GM12878 (cell line): ENCODE data around the gene ETFRF1. TPM values are rescaled to one million over a fixed set of nuclear protein-coding genes. Genes with fewer than 3 reads are reported as not detected.

Experiments used
- ATAC-seq: fragments of 200-7000 bp; cut with Tn5 transposase; 3 replicates; pipeline ENCODE4 v1.9.1; 2020; ENCODE audit warnings: mild to moderate bottlenecking, moderate library complexity
- BruUV-seq: library from RNA; stranded (reverse); fragments of 400-500 nt; replicated peaks from 2 replicates; lab custom pipeline; 2021; lab: Mats Ljungman, UMichigan
- CTCF ChIA-PET: fragments of 300-600 bp; sonication (Branson Sonifier 250); formaldehyde crosslinking; extraction: SDS; loops from one replicate; lab custom pipeline; 2021; ENCODE audit warnings: inconsistent platforms; lab: Yijun Ruan, JAX
- POLR2A ChIA-PET: fragments of 350-600 bp; formaldehyde crosslinking; extraction: SDS; loops from one replicate; lab custom pipeline; 2021; ENCODE audit warnings: inconsistent platforms; lab: Charles Lee
- RAD21 ChIA-PET: fragments of 300-600 bp; sonication (Branson Sonifier 250); formaldehyde crosslinking; loops from one replicate; lab custom pipeline; 2023; ENCODE audit warnings: antibody characterized with exemption; ENCODE audit not compliant: unreplicated experiment; lab: Charles Lee
- SMC1A ChIA-PET: fragments of 300-600 bp; sonication (Branson Sonifier 250); formaldehyde crosslinking; loops from one replicate; lab custom pipeline; 2023; ENCODE audit not compliant: unreplicated experiment, uncharacterized antibody; lab: Charles Lee
- DNase-seq: peaks from one replicate; pipeline ENCODE4 v3.0.0-alpha.2; 2011; ENCODE audit warnings: low read depth, low spot score
- FAIRE-seq: peaks from 3 replicates; lab custom pipeline; 2011; peaks lifted over from hg19 to GRCh38; lab: Jason Lieb, UNC
- H2AFZ ChIP-seq: 2 replicates; pipeline ENCODE4 v1.6.0; 2011; ENCODE audit warnings: low read depth, low read length, control low read depth; ENCODE audit not compliant: control insufficient read depth
- H3K27ac ChIP-seq: 2 replicates; pipeline ENCODE4 v1.5.1; 2011; ENCODE audit warnings: control low read depth; ENCODE audit not compliant: control insufficient read depth, insufficient read depth
- H3K27me3 ChIP-seq, 2 experiments: replicated peaks in 1 of 2; 2 replicates each; pipeline versions ENCODE4 v1.6.0 to v1.6.1; 2011; ENCODE audit warnings: low read length in 1 of 2; ENCODE audit not compliant: control insufficient read depth in 2 of 2, insufficient read depth in 2 of 2
- H3K36me3 ChIP-seq, 2 experiments: 2 replicates each; pipeline ENCODE4 v1.5.1; 2011; ENCODE audit warnings: low read length in 1 of 2; ENCODE audit not compliant: control insufficient read depth in 2 of 2, insufficient read depth in 2 of 2
- H3K4me1 ChIP-seq: 2 replicates; pipeline ENCODE4 v1.6.1; 2011; ENCODE audit warnings: mild to moderate bottlenecking, low read length, moderate library complexity, mixed read lengths; ENCODE audit not compliant: control insufficient read depth, insufficient read depth
- H3K4me2 ChIP-seq: 2 replicates; pipeline ENCODE4 v1.6.0; 2011; ENCODE audit warnings: control low read depth; ENCODE audit not compliant: control insufficient read depth, insufficient read depth
- H3K4me3 ChIP-seq: fragments of 200-600 bp; sonication (generic); 2 replicates; pipeline ENCODE4 v1.5.1; 2016
- H3K79me2 ChIP-seq: 2 replicates; pipeline ENCODE4 v1.6.0; 2011; ENCODE audit warnings: low read length; ENCODE audit not compliant: control insufficient read depth, insufficient read depth
- H3K9ac ChIP-seq: 2 replicates; pipeline ENCODE4 v1.8.0; 2011; ENCODE audit warnings: low read length, control low read depth, mixed read lengths; ENCODE audit not compliant: control insufficient read depth, insufficient read depth
- H3K9me3 ChIP-seq: replicated peaks from 3 replicates; pipeline ENCODE4 v1.5.1; 2011; ENCODE audit warnings: mild to moderate bottlenecking, low read length; ENCODE audit not compliant: control insufficient read depth, insufficient read depth
- H4K20me1 ChIP-seq: 2 replicates; pipeline ENCODE4 v1.6.0; 2011; ENCODE audit not compliant: control insufficient read depth, insufficient read depth
- BACH1 ChIP-seq: fragments of 450-650 bp; IDR thresholded peaks from 2 replicates; pipeline ENCODE4 v1.6.1; 2017; ENCODE audit warnings: mild to moderate bottlenecking, borderline replicate concordance
- BHLHE40 ChIP-seq, 2 experiments: fragments of 450-650 bp in 1 of 2; IDR thresholded peaks; 2 replicates each; pipeline ENCODE4 v1.6.1; 2011 to 2017; ENCODE audit warnings: low read depth in 2 of 2, borderline replicate concordance in 1 of 2, improper control_type of control experiment in 1 of 2, low read length in 1 of 2, mild to moderate bottlenecking in 1 of 2
- CHD1 ChIP-seq: IDR thresholded peaks from 2 replicates; pipeline ENCODE4 v1.6.1; 2012; ENCODE audit warnings: low read depth, low read length, improper control_type of control experiment
- CTCF ChIP-seq, 3 experiments: IDR thresholded peaks in 2 of 3; conservative IDR thresholded peaks in 1 of 3; 2 replicates each; pipeline ENCODE4 v1.5.1; 2011; ENCODE audit warnings: low read depth in 3 of 3, low read length in 3 of 3, mild to moderate bottlenecking in 3 of 3, control low read depth in 2 of 3, moderate library complexity in 2 of 3, inconsistent platforms in 1 of 3, mixed read lengths in 1 of 3; ENCODE audit not compliant: control insufficient read depth in 2 of 3, insufficient read depth in 1 of 3; ENCODE audit errors: extremely low read depth in 1 of 3
- EP300 ChIP-seq, 2 experiments: fragments of 150-350 bp in 1 of 2; IDR thresholded peaks; 2 replicates each; pipeline ENCODE4 v1.6.1; 2011 to 2012; ENCODE audit warnings: low read depth in 2 of 2, low read length in 2 of 2, borderline replicate concordance in 1 of 2, improper control_type of control experiment in 1 of 2, inconsistent platforms in 1 of 2; ENCODE audit not compliant: control insufficient read depth in 1 of 2
- EZH2 ChIP-seq: IDR thresholded peaks from 2 replicates; pipeline ENCODE4 v1.6.1; 2012; ENCODE audit warnings: low read depth, mild to moderate bottlenecking, control low read depth, inconsistent platforms, low read length, borderline replicate concordance; ENCODE audit not compliant: control insufficient read depth
- IRF5 ChIP-seq: fragments of 450-650 bp; IDR thresholded peaks from 2 replicates; pipeline ENCODE4 v1.6.1; 2017; ENCODE audit warnings: borderline replicate concordance
- MEF2B ChIP-seq: fragments of 450-650 bp; IDR thresholded peaks from 2 replicates; pipeline ENCODE4 v1.6.1; 2018; ENCODE audit warnings: mild to moderate bottlenecking, moderate library complexity; ENCODE audit not compliant: partially characterized antibody, poor library complexity, severe bottlenecking
- MXI1 ChIP-seq: fragments of 150-350 bp; IDR thresholded peaks from 2 replicates; pipeline ENCODE4 v1.6.1; 2011; ENCODE audit warnings: low read depth, mild to moderate bottlenecking, inconsistent platforms, low read length, improper control_type of control experiment
- PML ChIP-seq: IDR thresholded peaks from 2 replicates; pipeline ENCODE4 v1.6.1; 2012; ENCODE audit warnings: low read length, inconsistent platforms
- POLR2AphosphoS2 ChIP-seq: IDR thresholded peaks from 2 replicates; pipeline ENCODE4 v1.6.1; 2011; ENCODE audit warnings: low read depth, mild to moderate bottlenecking, low read length, improper control_type of control experiment, moderate library complexity
- WRNIP1 ChIP-seq: IDR thresholded peaks from 2 replicates; pipeline ENCODE4 v1.6.1; 2011; ENCODE audit warnings: low read depth, low read length, improper control_type of control experiment, borderline replicate concordance
- ZNF207 ChIP-seq: fragments of 450-650 bp; IDR thresholded peaks from 2 replicates; pipeline ENCODE4 v1.6.1; 2014; ENCODE audit warnings: antibody characterized with exemption, mild to moderate bottlenecking, borderline replicate concordance
- ZZZ3 ChIP-seq: IDR thresholded peaks from 2 replicates; pipeline ENCODE4 v1.6.1; 2011; ENCODE audit warnings: low read depth; ENCODE audit not compliant: control insufficient read depth, insufficient read length
- WGBS: methylation state at CpG from one replicate; pipeline ENCODE4 v1.1.6; 2016; ENCODE audit warnings: low lambda C conversion rate; ENCODE audit not compliant: insufficient replicate concordance, insufficient coverage; ENCODE audit errors: missing lambda C conversion rate; 5-methylcytosine and 5-hydroxymethylcytosine counted together
- in situ Hi-C: fragments of 300-500 bp; cut with MboI; formaldehyde crosslinking; loops from 9 replicates; pipeline ENCODE4 v1.14.3; 2018; ENCODE audit warnings: mixed read lengths
- intact Hi-C: fragments of 100-400 bp; cut with micrococcal nuclease; formaldehyde crosslinking; loops from one replicate; pipeline ENCODE4 v1.14.2; 2022; ENCODE audit not compliant: unreplicated experiment
- polyA plus RNA-seq, 11 experiments: library from polyadenylated mRNA; depleted of rRNA in 4 of 11; unstranded in 6 of 11; stranded (reverse) in 5 of 11; fragments of >200 nt; fragmentation: Nextera tagmentation in 4 of 11; fragmentation: Illumina TruSeq in 1 of 11; extraction: Ambion mirVana in 4 of 11; extraction: Trizol in 1 of 11; gene quantifications; 1 replicate in 1 of 11; 2 replicates in 10 of 11; pipeline versions ENCODE4 v1.2.1 to v1.2.3, GENCODE V29; 2011 to 2016; ENCODE audit warnings: inconsistent platforms in 2 of 11, missing spikeins in 2 of 11, low read depth in 1 of 11
- total RNA-seq, 4 experiments: library from RNA; depleted of rRNA in 3 of 4; stranded (reverse); fragments of >200 nt in 3 of 4; fragmentation: Illumina TruSeq in 1 of 4; extraction: Trizol in 1 of 4; gene quantifications; 2 replicates each; pipeline versions ENCODE4 v1.2.1 to v1.2.3, GENCODE V29; 2013 to 2021
- TF ChIP-seq, protein P1 (sequence below): fragments of 450-650 bp; formaldehyde crosslinking; IDR thresholded peaks from 2 replicates; pipeline ENCODE4 v1.4.0; 2020; ENCODE audit warnings: mild to moderate bottlenecking, moderate library complexity
- TF ChIP-seq, protein P2 (sequence below): IDR thresholded peaks from 2 replicates; pipeline ENCODE4 v1.6.1; 2012; ENCODE audit warnings: low read depth, low read length, improper control_type of control experiment

ETFRF1 gene
- total and polyA plus RNA-seq, 10 of the 15 experiments (the other 5 are each of a cell fraction or from before 2014, with no cell fraction given), result 9.9 to 59.6 (median 26.2) TPM

DNA sequence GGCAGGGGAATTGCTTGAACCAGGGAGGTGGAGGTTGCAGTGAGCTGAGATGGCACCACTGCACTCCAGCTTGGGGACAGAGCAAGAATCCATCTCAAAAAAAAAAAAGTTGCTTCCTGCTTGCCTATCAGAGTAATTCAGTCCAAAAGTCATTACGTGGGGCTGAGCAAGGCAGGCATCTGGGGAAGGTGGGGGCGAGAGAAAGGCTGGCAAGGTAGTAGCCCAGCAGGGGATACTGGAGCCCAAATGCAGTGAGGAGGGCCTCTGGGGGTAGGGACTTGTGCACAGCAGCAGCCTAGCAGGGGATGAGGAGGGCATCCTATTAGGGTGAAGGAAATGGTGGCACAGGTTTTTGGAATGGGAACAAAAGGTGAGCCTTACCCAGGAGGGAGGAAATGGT, 7.1 kb downstream of the ETFRF1 start:
- Histone ChIP-seq H3K9ac (no peak overlapping the region), H3K4me2 (no peak overlapping the region), H2AFZ (no peak overlapping the region), H3K27ac (no peak overlapping the region), H3K9me3 (no peaks in the 10 kb centered on the region), H3K79me2 (no peaks in the 10 kb centered on the region), H3K4me3 (no peak overlapping the region), H4K20me1 (no peaks in the 10 kb centered on the region), H3K4me1 (no peaks in the 10 kb centered on the region), H3K27me3 (no peaks in the 10 kb centered on the region), H3K36me3 (no peaks in the 10 kb centered on the region; a peak in 1 of 4 replicates)
- no peak for ATAC-seq
- WGBS, result 100% methylated on average over 2 of the region's 2 CpGs
- SMC1A ChIA-PET, result no interaction called here
- POLR2A ChIA-PET, result no interaction called here
- RAD21 ChIA-PET, result no interaction called here
- CTCF ChIA-PET, result interaction anchor here (0.6 kb wide), 1 partner anchor 71 kb away, joined by 3 read pairs; no protein-coding TSS in a partner anchor
- no TSS peak for BruUV-seq
- in situ Hi-C loops, result no loop called here
- DNase-seq, result no peak
- FAIRE-seq, result no peak
- intact Hi-C loops, result no loop called here
- no peak for TF ChIP-seq CHD1
- no peak for TF ChIP-seq BACH1
- TF ChIP-seq WRNIP1, result no peak
- TF ChIP-seq, protein P1, sequence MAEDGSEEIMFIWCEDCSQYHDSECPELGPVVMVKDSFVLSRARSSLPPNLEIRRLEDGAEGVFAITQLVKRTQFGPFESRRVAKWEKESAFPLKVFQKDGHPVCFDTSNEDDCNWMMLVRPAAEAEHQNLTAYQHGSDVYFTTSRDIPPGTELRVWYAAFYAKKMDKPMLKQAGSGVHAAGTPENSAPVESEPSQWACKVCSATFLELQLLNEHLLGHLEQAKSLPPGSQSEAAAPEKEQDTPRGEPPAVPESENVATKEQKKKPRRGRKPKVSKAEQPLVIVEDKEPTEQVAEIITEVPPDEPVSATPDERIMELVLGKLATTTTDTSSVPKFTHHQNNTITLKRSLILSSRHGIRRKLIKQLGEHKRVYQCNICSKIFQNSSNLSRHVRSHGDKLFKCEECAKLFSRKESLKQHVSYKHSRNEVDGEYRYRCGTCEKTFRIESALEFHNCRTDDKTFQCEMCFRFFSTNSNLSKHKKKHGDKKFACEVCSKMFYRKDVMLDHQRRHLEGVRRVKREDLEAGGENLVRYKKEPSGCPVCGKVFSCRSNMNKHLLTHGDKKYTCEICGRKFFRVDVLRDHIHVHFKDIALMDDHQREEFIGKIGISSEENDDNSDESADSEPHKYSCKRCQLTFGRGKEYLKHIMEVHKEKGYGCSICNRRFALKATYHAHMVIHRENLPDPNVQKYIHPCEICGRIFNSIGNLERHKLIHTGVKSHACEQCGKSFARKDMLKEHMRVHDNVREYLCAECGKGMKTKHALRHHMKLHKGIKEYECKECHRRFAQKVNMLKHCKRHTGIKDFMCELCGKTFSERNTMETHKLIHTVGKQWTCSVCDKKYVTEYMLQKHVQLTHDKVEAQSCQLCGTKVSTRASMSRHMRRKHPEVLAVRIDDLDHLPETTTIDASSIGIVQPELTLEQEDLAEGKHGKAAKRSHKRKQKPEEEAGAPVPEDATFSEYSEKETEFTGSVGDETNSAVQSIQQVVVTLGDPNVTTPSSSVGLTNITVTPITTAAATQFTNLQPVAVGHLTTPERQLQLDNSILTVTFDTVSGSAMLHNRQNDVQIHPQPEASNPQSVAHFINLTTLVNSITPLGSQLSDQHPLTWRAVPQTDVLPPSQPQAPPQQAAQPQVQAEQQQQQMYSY (CRISPR knock-in tag), result no peak
- no peak for TF ChIP-seq MEF2B
- no peak for TF ChIP-seq POLR2AphosphoS2
- TF ChIP-seq IRF5, result no peak
- TF ChIP-seq MXI1, result no peak
- no peak for TF ChIP-seq PML
- TF ChIP-seq EZH2, result no peak
- TF ChIP-seq, protein P2, sequence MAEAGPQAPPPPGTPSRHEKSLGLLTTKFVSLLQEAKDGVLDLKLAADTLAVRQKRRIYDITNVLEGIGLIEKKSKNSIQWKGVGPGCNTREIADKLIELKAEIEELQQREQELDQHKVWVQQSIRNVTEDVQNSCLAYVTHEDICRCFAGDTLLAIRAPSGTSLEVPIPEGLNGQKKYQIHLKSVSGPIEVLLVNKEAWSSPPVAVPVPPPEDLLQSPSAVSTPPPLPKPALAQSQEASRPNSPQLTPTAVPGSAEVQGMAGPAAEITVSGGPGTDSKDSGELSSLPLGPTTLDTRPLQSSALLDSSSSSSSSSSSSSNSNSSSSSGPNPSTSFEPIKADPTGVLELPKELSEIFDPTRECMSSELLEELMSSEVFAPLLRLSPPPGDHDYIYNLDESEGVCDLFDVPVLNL, result no peak
- TF ChIP-seq ZNF207, result no peak
- no peak for TF ChIP-seq EP300 (IDR thresholded peaks at IDR 0.05; ENCODE audit: borderline replicate concordance in 1 of 2, control insufficient read depth in 1 of 2, low read depth in 2 of 2, low read length in 2 of 2)
- no peak for TF ChIP-seq ZZZ3
- no peak for TF ChIP-seq BHLHE40 (IDR thresholded peaks at IDR 0.05; ENCODE audit: borderline replicate concordance in 1 of 2, low read depth in 2 of 2, low read length in 1 of 2)
- no peak for TF ChIP-seq CTCF (IDR thresholded peaks at IDR 0.05 in 2 of 3, conservative IDR thresholded peaks at IDR 0.05 in 1 of 3; ENCODE audit: control insufficient read depth in 2 of 3, extremely low read depth in 1 of 3, insufficient read depth in 1 of 3, low read depth in 3 of 3, low read length in 3 of 3)
